Body of pancreas (tissue), 4 donors: ENCODE data around the gene DLG2. TPM values are rescaled to one million over a fixed set of nuclear protein-coding genes. Genes with fewer than 3 reads are reported as not detected.

Experiments
- ATAC-seq: fragments of 150-250 bp; one replicate; pipeline ENCODE4 v1.9.1; 2016
- DNase-seq, 4 donors: peaks; one replicate each; pipeline ENCODE4 v3.0.0-alpha.2; 2019
- H3K27ac ChIP-seq, 4 donors: fragments of 200-600 bp; sonication (generic); 1 replicate in 3 of 4; 2 replicates in 1 of 4; pipeline versions ENCODE4 v1.5.1 to v1.6.1; 2016 to 2019; ENCODE audit warnings: mild to moderate bottlenecking in 1 of 4, mixed read lengths in 1 of 4, moderate library complexity in 1 of 4
- H3K27me3 ChIP-seq, 2 donors: fragments of 200-600 bp; sonication (generic); one replicate each; pipeline ENCODE4 v1.6.0; 2016; ENCODE audit warnings: mild to moderate bottlenecking in 1 of 2
- H3K36me3 ChIP-seq, 2 donors: fragments of 200-600 bp; sonication (generic); replicated peaks in 1 of 2; 2 replicates each; pipeline ENCODE4 v1.5.1; 2016; ENCODE audit warnings: low read depth in 2 of 2; ENCODE audit not compliant: insufficient read depth in 1 of 2
- H3K4me1 ChIP-seq: fragments of 200-600 bp; sonication (generic); one replicate; pipeline ENCODE4 v1.6.0; 2016
- H3K4me3 ChIP-seq, 2 donors: fragments of 200-600 bp; sonication (generic); 1 replicate in 1 of 2; 2 replicates in 1 of 2; pipeline ENCODE4 v1.5.1; 2016 to 2019
- H3K9me3 ChIP-seq, 3 donors: fragments of 200-600 bp; sonication (generic); 1 replicate in 2 of 3; 2 replicates in 1 of 3; pipeline ENCODE4 v1.5.1; 2016
- CTCF ChIP-seq, 7 experiments: fragments of 450-650 bp in 4 of 7; fragments of 200-600 bp in 3 of 7; sonication (generic) in 3 of 7; IDR thresholded peaks; one replicate each; pipeline ENCODE4 v1.5.1; 2016 to 2019; ENCODE audit warnings: antibody characterized with exemption in 7 of 7
- POLR2A ChIP-seq, 3 donors: fragments of 450-650 bp; IDR thresholded peaks; one replicate each; pipeline ENCODE4 v1.6.1; 2016; ENCODE audit warnings: antibody characterized with exemption in 3 of 3, mild to moderate bottlenecking in 2 of 3
- WGBS, 2 donors: methylation state at CpG; one replicate each; pipeline ENCODE4 v1.1.5; 2017; 5-methylcytosine and 5-hydroxymethylcytosine counted together
- intact Hi-C: fragments of 100-400 bp; cut with DNase I; formaldehyde crosslinking; loops from one replicate; pipeline ENCODE4 v1.15.1; 2023
- total RNA-seq, 2 donors: library from RNA; depleted of rRNA; stranded (reverse); fragments of >200 nt; gene quantifications; one replicate each; pipeline ENCODE4 v1.1.0, GENCODE V29; 2016

The DLG2 gene
- total RNA-seq, 2 donors from 2014 or later = 6.0 to 13.2 TPM

- Histone ChIP-seq H3K4me1 (no peaks in the 10 kb centered on the region), H3K27me3 (no peaks in the 10 kb centered on the region), H3K4me3 (no peak overlapping the region), H3K27ac (no peak overlapping the region), H3K9me3 (no peaks in the 10 kb centered on the region), H3K36me3 (no peaks in the 10 kb centered on the region)
- ATAC-seq = no peak
- 69 to 71% methylated on average over 5 of the region's 5 CpGs for WGBS, 2 donors
- TF ChIP-seq CTCF (IDR thresholded peaks at IDR 0.05) (no peak), POLR2A (IDR thresholded peaks at IDR 0.05) (no peak)
- DNase-seq = no peak
- intact Hi-C loops = no loop called here
These were observed 1385.6 kb downstream of the DLG2 start for GRCh38 chr11:84241343-84242131.

- Histone ChIP-seq H3K4me1 (no peaks in the 10 kb centered on the region), H3K27ac (no peak overlapping the region), H3K27me3 (no peaks in the 10 kb centered on the region), H3K36me3 (no peaks in the 10 kb centered on the region), H3K9me3 (no peaks in the 10 kb centered on the region), H3K4me3 (no peak overlapping the region)
- intact Hi-C loops = no loop called here
- TF ChIP-seq POLR2A (IDR thresholded peaks at IDR 0.05) (no peak), CTCF (IDR thresholded peaks at IDR 0.05) (no peak)
- DNase-seq (no peak), ATAC-seq (no peak)
- 95 to 96% methylated on average over 1 of the region's 1 CpG for WGBS, 2 donors
These were observed 1386.3 kb downstream of the DLG2 start for GRCh38 chr11:84240847-84241246.

GRCh38 chr11:84236436-84236835 lies 1390.7 kb downstream of the DLG2 start:
- DNase-seq (no peak), ATAC-seq (no peak)
- intact Hi-C loops = no loop called here
- no peak overlapping the region for H3K4me3 ChIP-seq
- H3K27ac ChIP-seq = no peak overlapping the region
- H3K27me3 ChIP-seq = no peaks in the 10 kb centered on the region
- H3K4me1 ChIP-seq = no peaks in the 10 kb centered on the region
- no peak for TF ChIP-seq CTCF (IDR thresholded peaks at IDR 0.05)
- no peak for TF ChIP-seq POLR2A (IDR thresholded peaks at IDR 0.05)
- no peaks in the 10 kb centered on the region for H3K9me3 ChIP-seq
- no peaks in the 10 kb centered on the region for H3K36me3 ChIP-seq

GRCh38 chr11:84234462-84235202 lies 1392.5 kb downstream of the DLG2 start:
- Histone ChIP-seq H3K4me3 (no peak overlapping the region), H3K27ac (no peak overlapping the region), H3K9me3 (no peaks in the 10 kb centered on the region), H3K27me3 (no peaks in the 10 kb centered on the region), H3K4me1 (no peaks in the 10 kb centered on the region), H3K36me3 (no peaks in the 10 kb centered on the region)
- 40 to 42% methylated on average over 4 of the region's 4 CpGs for WGBS, 2 donors
- no peak for ATAC-seq
- TF ChIP-seq POLR2A (IDR thresholded peaks at IDR 0.05) (no peak), CTCF (IDR thresholded peaks at IDR 0.05) (no peak)
- DNase-seq = no peak
- intact Hi-C loops = no loop called here
